Measurements from ENCODE around the gene PEX14. TPM values are rescaled to one million over a fixed set of nuclear protein-coding genes. Genes with fewer than 3 reads are reported as not detected.

PEX14 gene
- total RNA-seq, 2 donors from 2014 or later: 24.3 to 26.0 TPM

- Mint-ChIP-seq H3K27me3 (ENCODE audit: insufficient read depth) (no peaks in the 10 kb centered on the region), H3K9me3 (no peaks in the 10 kb centered on the region), H3K36me3 (ENCODE audit: low read depth) (no peaks in the 10 kb centered on the region), H3K4me1 (peaks cover 42% of the 10 kb centered on the region), H3K27ac (peak overlapping the region; percentile 52), H3K4me3 (peak overlapping the region; percentile 15)
- Histone ChIP-seq H3K9me3 (ENCODE audit: control insufficient read depth, low read length) (no peaks in the 10 kb centered on the region), H3K27ac (ENCODE audit: low read depth, low read length) (peak overlapping the region; percentile 11), H3K4me3 (ENCODE audit: low read length) (no peak overlapping the region), H3K9ac (ENCODE audit: extremely low read depth, low read length, poor library complexity, severe bottlenecking) (no peak overlapping the region), H3K27me3 (ENCODE audit: control insufficient read depth, insufficient read depth, low read length, poor library complexity, severe bottlenecking) (no peaks in the 10 kb centered on the region), H3K36me3 (ENCODE audit: control insufficient read depth, insufficient read depth, low read length) (no peaks in the 10 kb centered on the region), H3K4me1 (ENCODE audit: control insufficient read depth, insufficient read depth, low read length) (peaks cover 31% of the 10 kb centered on the region)
- DNase-seq: peak; percentile 66
- no peak for TF ChIP-seq CTCF (conservative IDR thresholded peaks at IDR 0.05)
- 79 to 81% methylated on average over 23 to 27 of the region's 27 CpGs for WGBS, 2 experiments (ENCODE audit: insufficient coverage in 1 of 2, insufficient read length in 1 of 2)
Observed at GRCh38 chr1:10677491-10678391, 203.0 kb downstream of the PEX14 start.

- no peaks in the 10 kb centered on the region for H3K9me3 ChIP-seq (ENCODE audit: control insufficient read depth, low read length)
- no peak overlapping the region for H3K27ac ChIP-seq (ENCODE audit: low read depth, low read length)
- no peak overlapping the region for H3K4me3 ChIP-seq (ENCODE audit: low read length)
- peaks cover 37% of the 10 kb centered on the region for H3K4me1 ChIP-seq (ENCODE audit: control insufficient read depth, insufficient read depth, low read length)
- H3K27me3 ChIP-seq (ENCODE audit: control insufficient read depth, insufficient read depth, low read length, poor library complexity, severe bottlenecking): no peaks in the 10 kb centered on the region
- DNase-seq: no peak
- Mint-ChIP-seq H3K4me1 (peaks cover 49% of the 10 kb centered on the region), H3K36me3 (ENCODE audit: low read depth) (no peaks in the 10 kb centered on the region), H3K9me3 (no peaks in the 10 kb centered on the region), H3K4me3 (no peak overlapping the region), H3K27ac (no peak overlapping the region), H3K27me3 (ENCODE audit: insufficient read depth) (no peaks in the 10 kb centered on the region)
- H3K36me3 ChIP-seq (ENCODE audit: control insufficient read depth, insufficient read depth, low read length): no peaks in the 10 kb centered on the region
- WGBS, 2 experiments (ENCODE audit: insufficient coverage in 1 of 2, insufficient read length in 1 of 2): 86% methylated on average over 10 to 23 of the region's 23 CpGs
- no peak overlapping the region for H3K9ac ChIP-seq (ENCODE audit: extremely low read depth, low read length, poor library complexity, severe bottlenecking)
- no peak for TF ChIP-seq CTCF (conservative IDR thresholded peaks at IDR 0.05)
Observed at GRCh38 chr1:10678402-10678801, 203.7 kb downstream of the PEX14 start.

GRCh38 chr1:10678852-10679251 is 204.1 kb downstream of the PEX14 start:
- no peak for DNase-seq
- no peaks in the 10 kb centered on the region for H3K27me3 ChIP-seq (ENCODE audit: control insufficient read depth, insufficient read depth, low read length, poor library complexity, severe bottlenecking)
- no peak overlapping the region for H3K9ac ChIP-seq (ENCODE audit: extremely low read depth, low read length, poor library complexity, severe bottlenecking)
- no peak for TF ChIP-seq CTCF (conservative IDR thresholded peaks at IDR 0.05)
- no peaks in the 10 kb centered on the region for H3K36me3 ChIP-seq (ENCODE audit: control insufficient read depth, insufficient read depth, low read length)
- Mint-ChIP-seq H3K9me3 (no peaks in the 10 kb centered on the region), H3K4me3 (no peak overlapping the region), H3K27me3 (ENCODE audit: insufficient read depth) (no peaks in the 10 kb centered on the region), H3K4me1 (peaks cover 52% of the 10 kb centered on the region), H3K36me3 (ENCODE audit: low read depth) (no peaks in the 10 kb centered on the region), H3K27ac (no peak overlapping the region)
- H3K27ac ChIP-seq (ENCODE audit: low read depth, low read length): peak overlapping the region; percentile 24
- H3K4me1 ChIP-seq (ENCODE audit: control insufficient read depth, insufficient read depth, low read length): peaks cover 39% of the 10 kb centered on the region
- 60 to 76% methylated on average over 3 to 11 of the region's 11 CpGs for WGBS, 2 experiments (ENCODE audit: insufficient coverage in 1 of 2, insufficient read length in 1 of 2)
- H3K9me3 ChIP-seq (ENCODE audit: control insufficient read depth, low read length): no peaks in the 10 kb centered on the region
- H3K4me3 ChIP-seq (ENCODE audit: low read length): no peak overlapping the region

Data from endodermal cell (in vitro differentiated cells).